Common myeloid progenitor, CD34-positive (primary cell): ENCODE results near the gene WEE2.

ENCODE experiments used
- CTCF ChIA-PET: fragments of 350-600 bp; sonication (Branson Sonifier 250); formaldehyde crosslinking; loops from one replicate; lab custom pipeline; 2021; ENCODE audit warnings: antibody characterized with exemption; lab: Charles Lee
- POLR2A ChIA-PET: fragments of 350-600 bp; sonication (Branson Sonifier 250); formaldehyde crosslinking; loops from one replicate; lab custom pipeline; 2021; ENCODE audit warnings: antibody characterized with exemption; lab: Charles Lee
- DNase-seq, 3 donors: peaks; one replicate each; pipeline versions ENCODE4 v3.0.0 to v3.0.0-alpha.2; 2013
- H3K27ac ChIP-seq, 2 experiments: 1 replicate in 1 of 2; 2 replicates in 1 of 2; pipeline ENCODE4 v1.7.0; 2013; ENCODE audit warnings: inconsistent platforms in 2 of 2, low read length in 2 of 2, mild to moderate bottlenecking in 2 of 2, low read depth in 1 of 2, moderate library complexity in 1 of 2; ENCODE audit not compliant: severe bottlenecking in 2 of 2, insufficient read depth in 1 of 2, poor library complexity in 1 of 2
- H3K27me3 ChIP-seq, 5 experiments: replicated peaks in 2 of 5; 1 replicate in 3 of 5; 2 replicates in 2 of 5; pipeline versions ENCODE4 v1.6.1 to v1.7.0; 2013; ENCODE audit warnings: low read length in 4 of 5, mild to moderate bottlenecking in 2 of 5, moderate library complexity in 2 of 5, inconsistent platforms in 1 of 5; ENCODE audit not compliant: insufficient read depth in 5 of 5, control insufficient read depth in 4 of 5
- H3K36me3 ChIP-seq, 4 experiments: 1 replicate in 2 of 4; 2 replicates in 2 of 4; pipeline versions ENCODE4 v1.6.1 to v1.7.0; 2013; ENCODE audit warnings: low read length in 3 of 4, control low read depth in 1 of 4, mild to moderate bottlenecking in 1 of 4; ENCODE audit not compliant: control insufficient read depth in 4 of 4, insufficient read depth in 4 of 4
- H3K4me1 ChIP-seq, 4 experiments: 1 replicate in 3 of 4; 2 replicates in 1 of 4; pipeline versions ENCODE4 v1.6.1 to v1.7.1; 2013; ENCODE audit warnings: low read length in 3 of 4, mild to moderate bottlenecking in 3 of 4, control low read depth in 1 of 4, inconsistent platforms in 1 of 4, moderate library complexity in 1 of 4; ENCODE audit not compliant: control insufficient read depth in 4 of 4, insufficient read depth in 4 of 4; ENCODE audit errors: control extremely low read depth in 1 of 4
- H3K4me3 ChIP-seq, 7 experiments: 1 replicate in 4 of 7; 2 replicates in 3 of 7; pipeline versions ENCODE4 v1.5.1 to v1.7.0; 2013; ENCODE audit warnings: mild to moderate bottlenecking in 7 of 7, low read length in 6 of 7, moderate library complexity in 6 of 7, inconsistent platforms in 2 of 7, low read depth in 2 of 7, control low read depth in 1 of 7; ENCODE audit not compliant: insufficient read depth in 4 of 7, control insufficient read depth in 1 of 7; ENCODE audit errors: extremely low read depth in 1 of 7
- H3K9me3 ChIP-seq, 5 experiments: 1 replicate in 4 of 5; 2 replicates in 1 of 5; pipeline versions ENCODE4 v1.6.1 to v1.7.1; 2013; ENCODE audit warnings: low read length in 4 of 5, mild to moderate bottlenecking in 2 of 5, inconsistent platforms in 1 of 5, low read depth in 1 of 5, moderate library complexity in 1 of 5; ENCODE audit not compliant: control insufficient read depth in 4 of 5, insufficient read depth in 2 of 5; ENCODE audit errors: control extremely low read depth in 1 of 5
- WGBS: methylation state at CpG from one replicate; pipeline ENCODE4 v1.1.5; 2013; ENCODE audit not compliant: insufficient coverage; 5-methylcytosine and 5-hydroxymethylcytosine counted together

The WEE2 gene

DNA sequence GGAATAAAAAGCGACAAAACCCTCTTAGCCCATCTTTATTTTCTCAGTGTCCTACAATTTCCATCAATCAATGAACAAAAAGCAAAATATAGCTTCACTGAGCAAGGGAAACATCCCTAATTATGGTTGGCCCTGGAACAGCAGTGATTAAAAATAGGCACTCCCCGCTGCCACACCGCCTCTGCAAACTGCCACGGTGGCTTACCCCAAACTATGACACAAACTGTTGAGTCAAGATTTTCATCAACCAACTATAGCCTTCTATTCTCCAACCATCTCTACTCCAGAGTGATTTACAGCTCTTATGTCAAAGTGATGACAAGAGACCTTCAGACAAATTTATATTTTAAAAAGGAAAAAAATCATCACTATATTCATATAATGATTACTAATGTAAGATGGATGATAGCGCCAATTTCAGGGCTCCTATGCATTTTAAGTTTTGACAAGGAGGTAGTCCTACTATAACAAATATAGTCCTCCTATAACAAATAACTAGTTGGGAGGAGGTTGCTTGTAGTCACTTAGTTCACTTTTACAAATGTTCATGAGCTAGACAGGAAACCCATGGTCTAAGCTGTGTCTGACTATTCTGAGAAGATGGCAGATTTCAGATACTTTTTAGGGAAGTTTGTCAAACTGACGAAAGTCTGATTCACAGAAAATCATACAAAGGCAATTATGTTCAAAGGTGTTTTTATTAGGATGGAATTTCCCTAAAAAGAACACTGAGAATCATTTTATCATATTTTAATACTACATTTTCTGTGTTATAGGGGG lies 32.5 kb upstream of the WEE2 start:
- CTCF ChIA-PET = interaction anchor here (1.0 to 14.0 kb wide), 10 partner anchors 10 to 62 kb away, joined by 3 to 233 read pairs (median 4); partner anchors contain the start of genes SSBP1 and WEE2
- peak; percentile 53 to 90 (median 84) for DNase-seq

DNA sequence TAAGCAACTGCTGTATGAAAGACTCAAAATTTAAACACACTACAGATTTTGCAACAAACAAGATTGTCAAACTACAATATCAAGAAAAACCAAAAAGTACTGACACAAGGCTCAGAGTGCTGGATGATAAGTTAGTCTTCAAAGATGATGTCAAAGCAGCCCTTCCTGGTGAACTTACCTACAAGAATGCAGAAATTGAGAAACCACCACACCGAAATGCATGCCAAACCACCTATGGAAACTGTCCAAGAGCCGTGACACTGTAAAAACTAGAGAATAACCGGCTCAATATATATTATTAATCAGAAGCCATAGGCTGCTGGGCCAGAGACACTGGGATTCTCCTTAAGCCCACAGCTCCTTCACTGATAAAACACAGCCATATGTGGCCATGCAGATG lies 31.5 kb upstream of the WEE2 start:
- POLR2A ChIA-PET = interaction anchor here (1.5 to 1.8 kb wide), 2 partner anchors 16 to 25 kb away, joined by 6 to 12 read pairs; partner anchors contain the start of gene DENND11
- 7% methylated on average over 2 of the region's 3 CpGs for WGBS
- Histone ChIP-seq H3K4me3 (peak overlapping the region in 3 of 7 experiments; percentile 15 to 55 (median 20)), H3K27me3 (no peaks in the 10 kb centered on the region), H3K4me1 (peaks cover 14 to 27% (median 20%) of the 10 kb centered on the region in 4 experiments), H3K27ac (peak overlapping the region in 1 of 2 experiments; percentile 73), H3K9me3 (peaks cover 0 to 9% (median 0%) of the 10 kb centered on the region in 5 experiments), H3K36me3 (peaks cover 18 to 39% (median 28%) of the 10 kb centered on the region in 4 experiments)
- DNase-seq = peak; percentile 58 to 85 (median 82)
- CTCF ChIA-PET = interaction anchor here (3.7 to 14.0 kb wide), 2 partner anchors 19 to 33 kb away, joined by 16 to 233 read pairs; partner anchors contain the start of gene WEE2

More for the DNA sequence above, 32.5 kb upstream of the WEE2 start:
- POLR2A ChIA-PET = interaction anchor here (1.3 to 1.8 kb wide), 3 partner anchors 12 to 26 kb away, joined by 4 to 12 read pairs (median 6); partner anchors contain the start of gene DENND11
- peak overlapping the region in 1 of 2 experiments; percentile 73 for H3K27ac ChIP-seq
- H3K27me3 ChIP-seq = no peaks in the 10 kb centered on the region
- no peak overlapping the region for H3K4me3 ChIP-seq
- peaks cover 14 to 27% (median 20%) of the 10 kb centered on the region in 4 experiments for H3K4me1 ChIP-seq
- 87% methylated on average over 4 of the region's 6 CpGs for WGBS
- peaks cover 0 to 9% (median 0%) of the 10 kb centered on the region in 5 experiments for H3K9me3 ChIP-seq
- H3K36me3 ChIP-seq = peaks cover 22 to 38% (median 29%) of the 10 kb centered on the region in 4 experiments

DNA sequence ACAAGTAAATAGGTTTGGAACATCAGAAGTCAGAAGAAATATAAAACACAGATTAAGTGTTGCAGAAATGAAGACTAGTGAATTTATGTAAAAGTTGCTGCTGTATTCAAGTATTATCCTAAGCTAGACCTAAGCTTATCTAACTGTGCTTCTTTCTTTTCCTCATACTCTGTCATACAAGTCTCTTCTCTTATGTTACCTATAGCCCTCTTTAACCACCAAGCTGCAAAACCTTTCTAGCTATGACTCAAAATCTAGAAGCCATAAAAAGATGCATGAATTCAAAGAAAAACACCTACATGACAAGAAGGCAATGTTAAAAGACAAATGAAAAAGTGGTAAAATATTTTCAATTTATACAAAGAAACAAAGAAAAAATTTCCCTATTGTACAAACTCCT lies 29.1 kb upstream of the WEE2 start:
- POLR2A ChIA-PET = no interaction called here
- Histone ChIP-seq H3K4me3 (no peak overlapping the region), H3K27ac (no peak overlapping the region), H3K27me3 (no peaks in the 10 kb centered on the region), H3K4me1 (peaks cover 14 to 27% (median 20%) of the 10 kb centered on the region in 4 experiments), H3K36me3 (peaks cover 6 to 41% (median 23%) of the 10 kb centered on the region in 4 experiments), H3K9me3 (no peaks in the 10 kb centered on the region)
- CTCF ChIA-PET = interaction anchor here (1.1 to 14.0 kb wide), 6 partner anchors 8 to 31 kb away, joined by 3 to 233 read pairs (median 10); partner anchors contain the start of gene WEE2
- no peak for DNase-seq

- POLR2A ChIA-PET = interaction anchor here (0.6 kb wide), 1 partner anchor 48 kb away, joined by 3 read pairs; no protein-coding TSS in a partner anchor
- WGBS = 95% methylated on average over 27 of the region's 27 CpGs
- H3K4me1 ChIP-seq = no peaks in the 10 kb centered on the region
- no peak overlapping the region for H3K27ac ChIP-seq
- H3K4me3 ChIP-seq = no peak overlapping the region
- no peaks in the 10 kb centered on the region for H3K9me3 ChIP-seq
- CTCF ChIA-PET = interaction anchor here (0.5 to 1.7 kb wide), 9 partner anchors 10 to 69 kb away, joined by 3 to 7 read pairs (median 3); partner anchors contain the start of genes DENND11 and SSBP1
- no peak for DNase-seq
- H3K36me3 ChIP-seq = peaks cover 10 to 54% (median 34%) of the 10 kb centered on the region in 4 experiments
- no peaks in the 10 kb centered on the region for H3K27me3 ChIP-seq
Observed at GRCh38 chr7:141685285-141686023, 22.7 kb upstream of the WEE2 start.

- Histone ChIP-seq H3K27me3 (no peaks in the 10 kb centered on the region), H3K9me3 (no peaks in the 10 kb centered on the region), H3K4me1 (no peaks in the 10 kb centered on the region), H3K4me3 (no peak overlapping the region), H3K27ac (no peak overlapping the region), H3K36me3 (peaks cover 12 to 51% (median 30%) of the 10 kb centered on the region in 4 experiments)
- 100% methylated on average over 2 of the region's 3 CpGs for WGBS
- CTCF ChIA-PET = interaction anchor here (0.5 to 1.9 kb wide), 9 partner anchors 10 to 69 kb away, joined by 3 to 7 read pairs (median 4); partner anchors contain the start of genes DENND11 and SSBP1
- DNase-seq = no peak
- POLR2A ChIA-PET = interaction anchor here (0.6 kb wide), 1 partner anchor 47 kb away, joined by 3 read pairs; no protein-coding TSS in a partner anchor
Observed at GRCh38 chr7:141686074-141686473, 22.1 kb upstream of the WEE2 start.

DNA sequence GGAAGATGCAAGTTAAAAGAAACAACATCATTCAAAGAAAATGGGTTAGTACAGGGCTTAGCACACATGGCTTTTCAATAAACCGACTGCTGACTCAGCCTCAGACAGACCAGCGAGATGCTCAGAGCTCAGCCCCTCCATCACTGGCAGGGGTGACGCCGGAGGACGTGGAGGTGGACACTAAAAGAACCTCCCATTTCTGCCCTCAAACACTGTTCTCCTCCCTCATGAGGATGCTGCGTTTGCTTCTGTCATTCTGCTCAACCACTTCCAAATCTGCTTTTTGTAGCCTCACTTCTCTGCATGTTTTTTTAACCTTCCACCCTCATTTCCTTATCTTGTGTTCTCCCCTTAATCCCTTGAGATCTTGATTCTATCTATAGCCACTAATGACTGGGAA lies 21.5 kb upstream of the WEE2 start:
- no peaks in the 10 kb centered on the region for H3K4me1 ChIP-seq
- H3K27me3 ChIP-seq = no peaks in the 10 kb centered on the region
- CTCF ChIA-PET = interaction anchor here (0.9 to 1.9 kb wide), 8 partner anchors 8 to 51 kb away, joined by 3 to 7 read pairs (median 4); partner anchors contain the start of genes DENND11, SSBP1 and WEE2
- no peak overlapping the region for H3K27ac ChIP-seq
- POLR2A ChIA-PET = no interaction called here
- H3K36me3 ChIP-seq = peaks cover 11 to 47% (median 26%) of the 10 kb centered on the region in 4 experiments
- no peak overlapping the region for H3K4me3 ChIP-seq
- H3K9me3 ChIP-seq = no peaks in the 10 kb centered on the region
- DNase-seq = no peak
- 98% methylated on average over 6 of the region's 6 CpGs for WGBS
